ENCODE results near the gene PLA2G12A.

Gene PLA2G12A

DNA sequence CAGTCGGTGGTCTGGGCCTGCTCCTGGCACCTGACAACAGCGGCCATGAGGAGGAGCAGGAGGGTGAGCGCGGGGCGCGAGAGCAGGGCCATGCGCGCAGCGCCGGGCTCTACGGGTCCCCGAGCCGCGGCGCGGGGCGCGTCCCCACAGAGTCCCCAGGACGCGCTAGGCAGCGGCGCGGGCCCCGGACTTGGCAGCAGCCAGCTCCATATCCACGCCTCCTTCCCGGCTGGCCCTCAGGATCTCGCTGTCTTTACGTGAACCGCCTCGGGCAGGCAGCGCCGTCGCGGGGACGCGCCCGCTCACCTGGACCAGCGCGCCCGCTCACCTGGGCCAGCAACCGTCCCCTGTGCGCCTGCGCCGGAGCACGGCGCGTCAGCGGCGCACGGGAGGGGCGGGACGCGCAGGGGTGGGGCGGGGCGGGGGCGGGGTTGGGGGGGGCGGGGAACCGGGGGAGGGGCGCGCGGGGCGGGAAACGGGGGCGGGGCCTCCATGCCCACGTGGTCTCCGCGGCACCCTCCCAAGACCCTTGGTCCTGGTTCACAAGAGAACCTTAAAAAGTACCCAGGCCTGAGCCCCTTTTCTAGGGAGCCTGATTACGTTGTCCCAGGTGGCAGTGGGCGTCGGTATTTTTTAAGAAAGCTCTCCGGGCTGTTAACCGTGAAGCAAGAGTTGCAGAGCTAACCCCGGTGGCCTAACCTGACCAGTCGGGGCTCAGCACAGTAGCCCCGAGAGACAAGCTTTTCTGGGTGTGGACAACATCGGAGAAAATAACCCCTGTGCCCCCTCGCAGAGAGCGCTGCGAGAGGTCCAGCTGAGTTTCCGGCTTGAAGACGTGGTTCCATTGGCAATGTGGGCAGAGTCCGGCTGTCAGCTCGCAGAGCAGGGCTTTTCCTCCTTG is at the start of gene PLA2G12A:
Gene PLA2G12A, minus strand, starts transcription at position 353 of the 901 bp plus-strand sequence. Its CDS starts 261 bp downstream, at position 92.
- peak; percentile 38 for DNase-seq (ENCODE audit: low read depth, low spot score)
- Histone ChIP-seq H3K9ac (ENCODE audit: insufficient read length, low read depth) (peak within 1 kb of the TSS; percentile 86), H3K36me3 (ENCODE audit: insufficient read depth, insufficient read length, low read length) (no peaks in the 10 kb centered on the region), H3K4me1 (ENCODE audit: insufficient read depth, insufficient read length) (no peaks in the 10 kb centered on the region), H3K4me3 (ENCODE audit: insufficient read length, low read depth) (peak within 1 kb of the TSS; percentile 71), H3K27me3 (ENCODE audit: insufficient read depth, insufficient read length) (no peaks in the 10 kb centered on the region), H3K9me3 (ENCODE audit: insufficient read depth, low read length) (no peaks in the 10 kb centered on the region)
- TF ChIP-seq SUZ12 (IDR thresholded peaks at IDR 0.05; ENCODE audit: extremely low read depth, insufficient read depth, insufficient read length) (no peak), YY1 (IDR thresholded peaks at IDR 0.05; ENCODE audit: insufficient read depth, insufficient read length) (no peak), ZNF274 (IDR thresholded peaks at IDR 0.05; ENCODE audit: low read depth, low read length) (no peak)

DNA sequence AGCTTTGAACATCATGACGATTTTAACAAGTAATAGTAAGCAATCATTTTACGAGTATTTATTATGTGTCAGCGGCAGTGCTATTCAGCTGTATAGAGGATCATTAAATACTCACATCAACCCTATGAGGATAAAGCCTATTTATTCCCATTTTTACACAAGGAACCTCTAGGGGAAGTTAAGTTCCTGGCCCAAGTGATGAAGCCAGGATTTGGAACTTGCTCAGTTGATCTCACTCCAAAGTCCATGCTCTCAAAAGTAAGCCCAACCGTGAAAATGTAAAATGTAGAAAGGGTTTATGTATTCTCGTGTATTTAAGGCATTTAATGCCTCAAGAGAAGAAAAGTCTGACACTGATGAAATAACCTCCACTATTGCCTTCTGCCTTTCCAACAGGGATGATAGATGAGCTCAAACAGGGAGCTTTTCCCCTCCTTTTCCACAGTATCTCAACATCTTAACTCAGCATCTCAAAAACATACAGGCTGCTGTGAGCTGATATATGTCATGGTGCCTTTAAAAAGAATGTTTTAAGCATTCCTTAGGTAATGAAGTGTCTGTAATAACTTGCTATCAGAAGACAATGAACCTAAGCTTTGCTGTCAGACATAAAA is 35.0 kb upstream of the PLA2G12A start:
- Histone ChIP-seq H3K9ac (ENCODE audit: insufficient read length, low read depth) (no peak overlapping the region), H3K4me3 (ENCODE audit: insufficient read length, low read depth) (no peak overlapping the region)

DNA sequence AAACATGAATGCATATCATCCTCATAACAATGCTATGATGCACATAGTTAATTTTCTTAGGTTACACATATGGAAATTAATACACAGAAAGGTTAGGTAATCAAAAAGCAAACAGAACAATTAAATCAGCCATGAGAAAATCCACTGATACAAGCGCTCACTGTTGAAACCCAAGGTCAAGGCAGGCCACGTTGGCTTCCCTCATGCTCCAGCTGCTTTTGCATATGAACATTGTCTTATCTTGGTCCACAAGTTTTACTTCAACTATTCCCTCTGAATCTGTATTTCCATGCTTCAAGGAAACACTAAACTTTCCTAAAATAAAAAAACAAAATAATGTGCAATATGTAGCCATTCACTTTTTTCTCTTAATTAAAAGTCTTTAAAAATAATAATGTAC is 34.5 kb upstream of the PLA2G12A start:
- DNase-seq (ENCODE audit: low read depth, low spot score), result no peak
- H3K4me1 ChIP-seq (ENCODE audit: insufficient read depth, insufficient read length), result no peaks in the 10 kb centered on the region
- no peak overlapping the region for H3K9ac ChIP-seq (ENCODE audit: insufficient read length, low read depth)
- TF ChIP-seq ZNF274 (IDR thresholded peaks at IDR 0.05; ENCODE audit: low read depth, low read length), result no peak
- TF ChIP-seq SUZ12 (IDR thresholded peaks at IDR 0.05; ENCODE audit: extremely low read depth, insufficient read depth, insufficient read length), result no peak
- TF ChIP-seq YY1 (IDR thresholded peaks at IDR 0.05; ENCODE audit: insufficient read depth, insufficient read length), result no peak
- no peaks in the 10 kb centered on the region for H3K9me3 ChIP-seq (ENCODE audit: insufficient read depth, low read length)
- H3K36me3 ChIP-seq (ENCODE audit: insufficient read depth, insufficient read length, low read length), result no peaks in the 10 kb centered on the region
- H3K27me3 ChIP-seq (ENCODE audit: insufficient read depth, insufficient read length), result no peaks in the 10 kb centered on the region
- no peak overlapping the region for H3K4me3 ChIP-seq (ENCODE audit: insufficient read length, low read depth)

More for the DNA sequence above, 35.0 kb upstream of the PLA2G12A start:
- TF ChIP-seq YY1 (IDR thresholded peaks at IDR 0.05; ENCODE audit: insufficient read depth, insufficient read length) (no peak), ZNF274 (IDR thresholded peaks at IDR 0.05; ENCODE audit: low read depth, low read length) (no peak), SUZ12 (IDR thresholded peaks at IDR 0.05; ENCODE audit: extremely low read depth, insufficient read depth, insufficient read length) (no peak)
- Histone ChIP-seq H3K36me3 (ENCODE audit: insufficient read depth, insufficient read length, low read length) (no peaks in the 10 kb centered on the region), H3K9me3 (ENCODE audit: insufficient read depth, low read length) (no peaks in the 10 kb centered on the region), H3K27me3 (ENCODE audit: insufficient read depth, insufficient read length) (no peaks in the 10 kb centered on the region), H3K4me1 (ENCODE audit: insufficient read depth, insufficient read length) (no peaks in the 10 kb centered on the region)
- no peak for DNase-seq (ENCODE audit: low read depth, low spot score)

DNA sequence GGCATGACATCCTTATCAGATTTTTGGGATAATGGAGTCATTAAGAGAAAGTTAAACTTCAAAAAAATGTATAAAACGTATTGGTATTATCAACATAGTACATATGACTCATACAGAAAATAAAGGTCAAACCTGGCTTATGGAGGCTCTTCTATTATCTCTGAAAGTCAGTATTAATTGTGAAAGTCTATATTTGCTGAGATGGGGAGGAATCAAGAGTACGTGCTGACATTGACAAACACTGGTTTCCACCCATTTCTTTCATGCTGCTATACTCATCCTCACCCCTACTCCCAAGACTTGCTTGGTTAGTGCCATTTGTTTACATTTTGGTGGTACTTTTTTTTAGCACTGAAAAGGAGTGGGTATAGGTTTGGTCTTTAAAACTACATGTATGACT is 30.8 kb upstream of the PLA2G12A start:
- TF ChIP-seq ZNF274 (IDR thresholded peaks at IDR 0.05; ENCODE audit: low read depth, low read length) (no peak), YY1 (IDR thresholded peaks at IDR 0.05; ENCODE audit: insufficient read depth, insufficient read length) (no peak), SUZ12 (IDR thresholded peaks at IDR 0.05; ENCODE audit: extremely low read depth, insufficient read depth, insufficient read length) (no peak)
- Histone ChIP-seq H3K4me3 (ENCODE audit: insufficient read length, low read depth) (no peak overlapping the region), H3K4me1 (ENCODE audit: insufficient read depth, insufficient read length) (no peaks in the 10 kb centered on the region), H3K9ac (ENCODE audit: insufficient read length, low read depth) (no peak overlapping the region), H3K27me3 (ENCODE audit: insufficient read depth, insufficient read length) (no peaks in the 10 kb centered on the region), H3K36me3 (ENCODE audit: insufficient read depth, insufficient read length, low read length) (no peaks in the 10 kb centered on the region), H3K9me3 (ENCODE audit: insufficient read depth, low read length) (no peaks in the 10 kb centered on the region)
- no peak for DNase-seq (ENCODE audit: low read depth, low spot score)

DNA sequence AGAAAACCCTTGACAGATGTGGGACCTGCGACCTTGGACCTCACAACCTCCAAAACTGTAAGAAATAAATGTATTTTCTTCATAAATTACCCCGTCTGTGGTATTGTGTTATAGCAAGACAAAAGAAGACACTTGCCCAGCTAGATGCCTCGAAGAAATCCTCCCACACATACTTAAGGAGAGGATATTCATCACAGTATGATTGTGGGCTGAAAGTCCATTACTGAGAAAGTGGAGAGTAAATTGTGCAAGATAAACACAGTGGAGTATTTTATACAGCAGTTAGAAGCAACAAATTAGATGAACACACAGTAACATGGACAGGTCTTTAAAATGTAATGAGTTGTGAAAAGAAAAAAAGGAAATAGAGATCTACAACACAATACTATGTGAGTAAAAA is 25.8 kb upstream of the PLA2G12A start:
- TF ChIP-seq ZNF274 (IDR thresholded peaks at IDR 0.05; ENCODE audit: low read depth, low read length) (no peak), YY1 (IDR thresholded peaks at IDR 0.05; ENCODE audit: insufficient read depth, insufficient read length) (no peak), SUZ12 (IDR thresholded peaks at IDR 0.05; ENCODE audit: extremely low read depth, insufficient read depth, insufficient read length) (no peak)
- no peak overlapping the region for H3K4me3 ChIP-seq (ENCODE audit: insufficient read length, low read depth)
- no peaks in the 10 kb centered on the region for H3K4me1 ChIP-seq (ENCODE audit: insufficient read depth, insufficient read length)
- no peaks in the 10 kb centered on the region for H3K9me3 ChIP-seq (ENCODE audit: insufficient read depth, low read length)
- H3K9ac ChIP-seq (ENCODE audit: insufficient read length, low read depth), result no peak overlapping the region
- H3K36me3 ChIP-seq (ENCODE audit: insufficient read depth, insufficient read length, low read length), result no peaks in the 10 kb centered on the region
- no peaks in the 10 kb centered on the region for H3K27me3 ChIP-seq (ENCODE audit: insufficient read depth, insufficient read length)
- no peak for DNase-seq (ENCODE audit: low read depth, low spot score)

DNA sequence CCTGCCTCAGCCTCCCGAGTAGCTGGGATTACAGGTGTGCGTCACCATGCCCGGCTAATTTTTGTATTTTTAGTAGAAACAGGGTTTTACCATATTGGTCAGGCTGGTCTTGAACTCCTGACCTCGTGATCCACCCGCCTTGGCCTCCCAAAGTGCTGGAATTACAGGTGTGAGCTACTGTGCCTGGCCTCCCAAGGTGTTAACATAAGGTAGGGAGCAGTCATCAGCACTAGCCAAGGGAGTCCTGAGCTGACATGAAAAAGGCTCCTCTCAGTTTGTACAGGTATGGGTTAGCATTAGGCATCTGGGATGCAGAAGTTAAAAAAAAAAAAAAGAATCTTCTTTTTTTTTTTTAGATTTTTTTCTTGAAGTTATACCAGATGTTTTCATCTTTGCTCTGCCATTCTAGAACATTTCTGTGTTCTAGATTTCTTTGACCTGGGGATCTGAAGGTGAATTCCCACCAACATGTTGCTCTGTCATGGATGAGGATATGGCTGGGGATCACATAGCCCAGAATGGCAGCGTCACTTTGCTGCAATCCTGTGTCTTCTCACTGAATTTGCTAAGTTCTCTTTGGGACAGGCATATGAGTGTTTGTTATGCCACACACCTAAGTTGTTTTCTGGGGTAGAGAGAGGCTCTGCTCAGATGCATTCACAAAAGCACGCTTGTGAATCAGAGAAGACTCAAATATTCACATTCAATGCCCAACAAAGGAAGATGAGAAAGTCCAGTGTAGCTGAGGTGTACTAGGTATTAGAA is 24.4 kb upstream of the PLA2G12A start:
- Histone ChIP-seq H3K9me3 (ENCODE audit: insufficient read depth, low read length) (no peaks in the 10 kb centered on the region), H3K9ac (ENCODE audit: insufficient read length, low read depth) (no peak overlapping the region)
- TF ChIP-seq YY1 (IDR thresholded peaks at IDR 0.05; ENCODE audit: insufficient read depth, insufficient read length), result no peak
- TF ChIP-seq ZNF274 (IDR thresholded peaks at IDR 0.05; ENCODE audit: low read depth, low read length), result no peak
- no peak for TF ChIP-seq SUZ12 (IDR thresholded peaks at IDR 0.05; ENCODE audit: extremely low read depth, insufficient read depth, insufficient read length)

More for the DNA sequence above, 24.4 kb upstream of the PLA2G12A start:
- no peaks in the 10 kb centered on the region for H3K4me1 ChIP-seq (ENCODE audit: insufficient read depth, insufficient read length)
- no peak overlapping the region for H3K4me3 ChIP-seq (ENCODE audit: insufficient read length, low read depth)
- no peaks in the 10 kb centered on the region for H3K36me3 ChIP-seq (ENCODE audit: insufficient read depth, insufficient read length, low read length)
- H3K27me3 ChIP-seq (ENCODE audit: insufficient read depth, insufficient read length), result no peaks in the 10 kb centered on the region
- no peak for DNase-seq (ENCODE audit: low read depth, low spot score)
